DND-41 (cell line): ENCODE measurements around the gene TMEM258.

Experiments used
- ATAC-seq: fragments of 200-7000 bp; cut with Tn5 transposase; 3 replicates; pipeline ENCODE4 v1.9.1; 2021; ENCODE audit warnings: low read depth; ENCODE audit not compliant: insufficient read depth
- DNase-seq: peaks from one replicate; pipeline ENCODE4 v3.0.0-alpha.2; 2020
- H2AFZ ChIP-seq: 2 replicates; pipeline ENCODE4 v1.6.0; 2012; ENCODE audit warnings: low read depth, low read length
- H3K27ac ChIP-seq: 2 replicates; pipeline ENCODE4 v1.5.1; 2012; ENCODE audit warnings: low read length, inconsistent platforms
- H3K27me3 ChIP-seq: fragments of 200-600 bp; sonication (generic); 2 replicates; pipeline ENCODE4 v1.6.0; 2012; ENCODE audit warnings: low read length, mild to moderate bottlenecking, inconsistent platforms; ENCODE audit not compliant: insufficient read depth, poor library complexity
- H3K36me3 ChIP-seq: 2 replicates; pipeline ENCODE4 v1.5.1; 2012; ENCODE audit warnings: low read length, inconsistent platforms; ENCODE audit not compliant: insufficient read depth
- H3K4me1 ChIP-seq: 2 replicates; pipeline ENCODE4 v1.5.1; 2012; ENCODE audit warnings: mild to moderate bottlenecking, low read length; ENCODE audit not compliant: insufficient read depth
- H3K4me2 ChIP-seq: 2 replicates; pipeline ENCODE4 v1.6.0; 2012; ENCODE audit warnings: mild to moderate bottlenecking, moderate library complexity, low read length, inconsistent platforms; ENCODE audit not compliant: insufficient read depth
- H3K4me3 ChIP-seq, 2 experiments: fragments of 200-600 bp in 1 of 2; shearing (Covaris generic) in 1 of 2; 2 replicates each; pipeline ENCODE4 v1.5.1; 2012 to 2016; ENCODE audit warnings: inconsistent platforms in 2 of 2, low read length in 2 of 2, mild to moderate bottlenecking in 2 of 2, low read depth in 1 of 2, moderate library complexity in 1 of 2
- H3K79me2 ChIP-seq: 2 replicates; pipeline ENCODE4 v1.6.0; 2012; ENCODE audit warnings: low read length, inconsistent platforms; ENCODE audit not compliant: insufficient read depth
- H3K9ac ChIP-seq: 2 replicates; pipeline ENCODE4 v1.6.0; 2012; ENCODE audit warnings: low read depth, mild to moderate bottlenecking, inconsistent platforms, low read length, moderate library complexity
- H3K9me3 ChIP-seq: 2 replicates; pipeline ENCODE4 v1.5.1; 2012; ENCODE audit warnings: low read length, moderate library complexity, mild to moderate bottlenecking, inconsistent platforms; ENCODE audit not compliant: insufficient read depth, severe bottlenecking
- H4K20me1 ChIP-seq: 2 replicates; pipeline ENCODE4 v1.6.0; 2012; ENCODE audit warnings: low read length; ENCODE audit not compliant: insufficient read depth
- CTCF ChIP-seq: IDR thresholded peaks from 2 replicates; pipeline ENCODE4 v1.5.1; 2012; ENCODE audit warnings: borderline replicate concordance, low read length, moderate library complexity, mild to moderate bottlenecking; ENCODE audit not compliant: poor library complexity, severe bottlenecking; ENCODE audit errors: extremely low read depth
- EZH2 ChIP-seq: IDR thresholded peaks from 3 replicates; pipeline ENCODE4 v1.6.1; 2012; ENCODE audit warnings: borderline replicate concordance, low read depth, mild to moderate bottlenecking, moderate library complexity, low read length, inconsistent platforms; ENCODE audit not compliant: severe bottlenecking

Gene TMEM258

GRCh38 chr11:61739966-61740365 lies 52.4 kb downstream of the TMEM258 start:
- Histone ChIP-seq H3K9ac (no peak overlapping the region), H3K36me3 (no peaks in the 10 kb centered on the region), H3K4me1 (no peaks in the 10 kb centered on the region), H3K79me2 (no peaks in the 10 kb centered on the region), H2AFZ (no peak overlapping the region), H4K20me1 (no peaks in the 10 kb centered on the region; the same call in 1 of the 2 replicates), H3K4me3 (no peak overlapping the region), H3K27ac (no peak overlapping the region), H3K9me3 (no peaks in the 10 kb centered on the region), H3K27me3 (no peaks in the 10 kb centered on the region), H3K4me2 (no peak overlapping the region)
- no peak; the same call in 2 of the 3 replicates for ATAC-seq
- DNase-seq: no peak
- TF ChIP-seq CTCF: no peak
- TF ChIP-seq EZH2: no peak

DNA sequence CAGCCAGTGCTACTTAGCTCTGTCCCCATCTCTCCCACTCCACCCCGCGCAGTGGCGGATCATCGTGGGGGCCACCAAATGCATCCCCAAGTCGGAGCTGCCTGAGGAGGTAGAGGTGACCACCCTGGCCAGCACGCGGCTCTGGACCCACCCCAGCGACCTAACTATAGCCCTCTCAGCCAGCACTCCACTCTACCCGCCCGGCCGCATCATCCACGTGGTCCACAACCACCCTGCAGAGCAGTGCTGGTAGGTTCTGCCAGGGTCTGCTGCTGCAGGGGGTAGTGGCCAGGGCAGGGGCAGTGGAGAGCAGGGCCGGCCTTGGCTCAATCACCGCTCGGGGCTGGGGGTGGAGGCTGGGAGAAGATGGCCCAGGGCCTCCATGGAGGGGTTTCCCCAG lies 53.0 kb downstream of the TMEM258 start:
- Histone ChIP-seq H3K9ac (no peak overlapping the region), H3K4me3 (no peak overlapping the region), H3K79me2 (no peaks in the 10 kb centered on the region), H3K27me3 (no peaks in the 10 kb centered on the region), H3K4me2 (no peak overlapping the region), H2AFZ (no peak overlapping the region), H3K27ac (no peak overlapping the region), H3K4me1 (no peaks in the 10 kb centered on the region), H3K9me3 (no peaks in the 10 kb centered on the region), H3K36me3 (no peaks in the 10 kb centered on the region), H4K20me1 (no peaks in the 10 kb centered on the region; the same call in 1 of the 2 replicates)
- ATAC-seq (no peak), DNase-seq (no peak)
- no peak for TF ChIP-seq EZH2
- no peak for TF ChIP-seq CTCF
